Stromal cell of bone marrow (primary cell): Measurements from ENCODE around the gene YPEL1.
"Not testable (repeated sequence)": the region's sequence is repeated elsewhere in the genome, so short reads cannot be mapped to it uniquely, and the experiment has no call there.

Experiments used
- DNase-seq: peaks from one replicate; pipeline ENCODE4 v3.0.0-alpha.2; 2012; ENCODE audit warnings: low read depth

Gene YPEL1

DNA sequence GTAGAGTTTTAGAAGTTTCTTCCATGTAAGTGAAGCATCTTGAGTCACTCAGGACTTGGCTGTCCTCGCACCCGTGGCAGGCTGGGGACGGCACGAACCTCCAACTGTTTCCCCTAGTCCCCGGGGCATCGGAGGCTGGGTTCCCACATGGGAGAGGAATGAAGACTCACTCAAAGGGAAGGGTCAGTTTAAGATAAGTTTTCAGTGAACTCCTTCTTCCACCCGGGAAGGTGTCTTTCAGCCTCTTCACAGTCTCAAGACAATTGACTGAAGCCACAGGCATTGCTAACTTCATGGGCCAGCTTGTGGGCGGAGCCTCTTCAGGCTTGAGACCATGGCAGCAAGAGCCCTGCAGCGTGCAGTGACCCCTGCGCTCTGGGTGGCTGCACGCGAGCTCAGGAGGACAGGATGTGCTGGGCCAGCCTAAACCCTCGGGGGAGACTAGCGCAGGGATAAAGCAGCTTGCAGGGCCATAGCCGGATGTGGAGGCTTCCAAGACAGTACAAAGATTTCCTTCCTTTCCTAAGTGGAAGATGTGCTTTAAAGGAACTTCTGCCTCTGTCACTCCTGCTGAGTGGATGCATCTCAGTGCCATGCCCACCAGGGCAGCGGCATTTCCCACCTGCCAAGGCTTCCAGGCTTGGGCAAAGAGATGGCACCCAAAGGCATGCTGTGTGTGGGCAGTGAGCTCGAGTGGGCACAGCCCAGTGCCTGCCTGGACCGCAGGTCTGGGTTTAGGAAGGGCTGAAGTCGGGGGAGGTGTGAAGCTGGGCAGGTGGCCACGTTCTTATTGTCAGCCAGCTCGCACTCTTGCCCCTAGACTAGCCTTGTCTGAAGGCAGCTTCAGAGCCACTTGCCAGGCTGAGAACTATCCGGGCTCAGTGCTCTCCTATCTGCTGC is 36.9 kb downstream of the YPEL1 start:
- no peak for DNase-seq

DNA sequence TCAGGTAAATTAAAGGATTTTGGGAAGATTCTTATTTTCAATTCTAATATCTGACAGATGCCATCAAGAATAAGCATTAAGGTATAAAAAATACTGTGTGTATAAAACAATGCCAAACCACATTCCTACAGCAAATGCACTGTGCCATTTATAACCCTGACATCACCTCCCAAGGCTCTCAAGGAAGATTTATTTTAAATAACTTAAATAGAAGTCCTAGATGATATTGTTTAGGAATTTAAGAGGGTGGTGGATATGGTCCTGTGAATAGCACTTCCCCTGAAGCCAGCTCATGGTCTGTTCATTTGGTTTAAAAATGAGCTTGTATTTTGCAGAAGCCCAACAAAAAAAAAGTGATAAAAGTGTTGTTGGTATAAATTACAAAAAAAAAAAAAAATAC is 37.7 kb downstream of the YPEL1 start:
- DNase-seq, result no peak

DNA sequence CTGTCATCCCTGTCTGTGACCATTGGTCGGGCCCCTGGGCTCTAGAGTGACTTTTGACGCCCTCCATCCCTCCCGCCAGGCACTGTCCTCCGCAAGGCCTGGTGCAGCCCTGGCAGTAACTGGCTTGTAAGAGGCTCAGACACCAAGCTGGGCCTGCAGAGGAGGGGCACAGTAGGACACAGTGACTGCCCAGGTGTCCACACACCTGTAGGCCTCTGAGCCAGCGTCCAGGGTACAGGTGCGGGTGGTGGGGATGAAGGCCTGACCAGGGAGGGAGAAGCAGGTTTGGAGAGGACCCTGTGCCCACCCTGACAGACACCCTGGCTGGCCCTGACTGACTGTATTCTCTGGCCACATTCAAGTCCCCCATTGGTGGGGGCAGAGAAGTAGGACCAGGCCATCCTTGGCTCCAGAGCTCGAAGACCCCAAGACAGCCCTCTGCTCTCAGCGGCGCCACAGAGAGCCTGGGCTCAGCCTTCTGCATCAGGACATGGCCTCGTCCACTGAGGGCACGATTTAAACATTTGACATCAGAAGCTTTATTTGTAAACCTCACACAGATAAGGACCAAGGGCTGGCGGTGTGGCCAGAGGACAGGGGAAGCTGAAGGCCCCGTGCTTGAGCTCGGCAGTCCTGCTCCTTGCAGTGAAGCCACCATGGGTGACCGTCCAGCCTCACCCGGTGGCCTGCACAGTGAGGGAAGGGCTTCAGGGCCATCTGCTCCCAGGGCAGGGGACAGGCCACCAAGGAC is 38.4 kb downstream of the YPEL1 start:
- no peak for DNase-seq

DNA sequence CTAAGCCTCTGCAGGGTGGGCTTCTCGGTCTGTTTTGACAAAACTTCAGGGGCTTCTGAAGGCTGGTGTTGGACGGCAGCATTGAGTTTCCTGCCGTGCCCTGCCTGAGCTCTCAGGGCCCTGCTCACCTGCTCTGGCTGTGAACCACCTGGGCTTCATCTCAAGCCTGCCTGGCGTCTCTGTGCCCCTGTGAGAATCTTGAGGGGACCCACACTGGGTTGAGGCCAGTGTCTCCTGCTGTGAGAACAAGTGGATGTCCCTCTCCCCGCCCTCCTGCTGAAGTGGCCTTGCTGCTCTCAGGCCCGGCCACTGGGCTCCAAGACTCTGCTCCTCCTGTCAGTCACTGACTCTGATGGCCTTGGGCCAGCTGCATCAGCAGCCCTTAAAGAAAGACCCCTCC is 39.5 kb downstream of the YPEL1 start:
- DNase-seq, result no peak

DNA sequence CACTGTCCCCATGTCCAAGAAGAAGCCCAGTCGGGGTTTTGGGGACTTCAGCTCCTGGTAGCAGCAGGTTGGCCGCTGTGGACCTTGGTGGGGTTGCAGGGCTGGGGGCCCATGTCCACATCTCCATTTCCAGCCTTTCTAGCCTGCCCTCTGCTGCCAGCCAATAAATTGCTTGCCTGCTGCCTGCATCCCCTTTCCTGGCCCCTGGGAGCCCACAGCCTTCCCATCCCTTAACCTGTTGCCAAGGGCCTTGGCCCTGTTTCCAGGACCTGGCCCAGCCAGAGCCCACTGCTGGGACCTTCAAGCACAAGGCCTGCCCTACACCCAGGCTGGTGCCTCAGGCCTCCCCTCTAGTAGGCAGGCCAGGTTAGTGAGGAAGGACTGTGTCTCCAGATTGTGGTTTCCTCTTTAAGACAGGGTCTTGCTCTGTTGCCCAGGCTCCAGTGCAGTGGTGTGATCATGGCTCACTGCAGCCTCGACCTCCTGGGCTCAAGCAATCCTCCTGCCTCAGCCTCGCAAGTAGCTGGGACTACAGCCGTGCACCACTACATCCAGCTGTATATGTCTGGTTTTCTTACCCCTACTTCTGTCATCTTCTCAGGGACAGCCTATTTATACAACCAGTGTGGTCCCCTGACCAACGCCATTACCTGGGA is 40.0 kb downstream of the YPEL1 start:
- DNase-seq, result no peak

DNA sequence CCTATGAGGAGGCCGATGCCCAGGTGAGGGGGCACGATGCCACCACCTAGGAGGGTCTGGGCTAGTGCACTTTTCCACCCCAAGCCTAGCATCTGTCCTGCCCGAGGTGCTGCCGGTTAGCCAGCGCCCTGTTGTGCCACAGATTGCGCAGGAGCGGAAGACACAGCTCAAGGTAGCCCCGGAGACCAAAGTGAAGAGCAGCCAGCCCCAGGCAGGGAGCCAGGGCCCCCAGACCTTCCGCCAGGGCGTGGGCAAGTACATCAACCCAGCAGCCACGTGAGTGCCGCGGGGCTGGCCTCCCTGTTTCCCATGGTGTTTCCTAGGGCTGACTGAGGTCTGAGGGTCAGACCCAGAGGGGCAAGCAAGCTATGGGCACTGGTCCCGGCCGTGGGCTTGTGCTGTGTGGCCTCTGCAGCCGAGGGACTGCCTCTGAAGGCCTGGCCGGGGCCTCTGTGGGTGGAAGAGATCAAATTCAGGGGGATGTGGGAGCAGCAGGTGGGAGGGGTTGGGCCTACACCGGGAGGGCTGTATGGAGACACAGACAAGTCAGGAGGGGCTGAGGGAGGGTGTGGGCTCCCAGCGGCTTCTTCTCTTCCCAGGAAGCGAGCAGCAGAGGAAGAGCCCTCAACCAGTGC is 40.7 kb downstream of the YPEL1 start:
- DNase-seq, result no peak

DNA sequence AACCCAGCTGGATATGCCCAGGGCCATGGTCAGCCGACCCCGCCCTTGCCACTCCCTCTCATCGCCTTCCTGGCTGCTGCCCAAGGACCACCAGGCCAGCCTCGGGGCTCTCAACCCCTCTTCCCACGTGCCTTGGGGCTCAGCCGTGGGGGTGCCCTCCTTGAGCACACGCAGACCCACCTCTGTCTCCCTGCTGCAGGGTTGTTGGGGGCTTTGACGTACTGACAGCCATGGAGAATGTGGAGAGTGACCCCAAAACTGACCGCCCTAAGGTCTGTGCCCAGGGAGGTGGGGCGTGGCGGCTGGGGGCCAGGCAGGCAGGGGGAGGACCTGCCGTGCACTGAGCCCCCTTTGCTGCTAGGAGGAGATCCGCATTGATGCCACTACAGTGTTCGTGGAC is 41.2 kb downstream of the YPEL1 start:
- DNase-seq, result no peak

DNA sequence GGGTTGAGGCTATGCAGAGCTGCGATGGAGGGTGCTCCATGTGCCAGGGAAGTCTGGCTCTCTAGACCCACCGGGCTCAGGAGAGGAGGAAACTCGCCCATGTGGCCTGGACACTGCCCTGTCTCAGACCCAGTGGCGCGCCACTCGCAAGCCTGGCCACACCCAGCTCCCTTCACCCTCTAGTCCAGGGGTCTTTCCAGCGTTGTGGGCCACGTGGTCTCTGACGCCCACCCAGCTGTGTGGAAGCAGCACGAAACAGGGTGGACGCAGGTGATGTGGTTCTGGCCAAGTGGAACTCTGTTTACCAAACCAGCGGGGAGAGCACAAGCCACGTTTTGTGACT is 41.6 kb downstream of the YPEL1 start:
- DNase-seq, result no peak

DNA sequence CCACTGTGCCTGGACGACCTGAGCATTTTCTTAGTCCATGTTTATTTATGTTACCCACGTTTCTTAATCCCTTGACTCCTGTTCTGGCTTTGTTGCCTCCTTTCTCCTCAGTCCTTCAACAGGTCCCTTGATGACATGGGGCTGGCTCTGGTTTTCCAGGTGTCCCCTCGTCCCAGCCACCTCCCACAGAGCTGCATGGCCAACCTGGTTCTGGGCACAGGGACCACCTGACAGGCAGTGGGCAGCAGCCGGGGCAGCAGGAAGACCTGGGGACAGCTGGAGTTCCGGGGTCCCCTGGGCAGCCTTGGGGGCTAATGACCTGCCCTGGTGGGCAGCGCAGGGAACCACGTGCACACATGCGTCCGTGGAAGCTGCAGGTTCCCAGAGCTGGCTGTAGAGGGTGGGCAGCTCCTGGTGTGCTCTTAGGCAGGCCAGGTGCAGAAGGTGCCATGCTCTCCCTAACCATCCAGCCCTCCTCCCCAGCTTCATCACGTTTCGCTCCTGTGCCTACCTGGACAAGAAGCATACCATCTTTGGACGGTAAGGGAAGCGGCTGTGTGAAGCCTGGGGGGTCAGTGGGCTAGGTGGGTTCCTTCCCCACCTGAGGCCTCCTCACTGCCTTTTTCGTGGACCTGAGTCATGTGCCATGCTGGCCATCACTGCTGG is 42.1 kb downstream of the YPEL1 start:
- DNase-seq, result no peak

DNA sequence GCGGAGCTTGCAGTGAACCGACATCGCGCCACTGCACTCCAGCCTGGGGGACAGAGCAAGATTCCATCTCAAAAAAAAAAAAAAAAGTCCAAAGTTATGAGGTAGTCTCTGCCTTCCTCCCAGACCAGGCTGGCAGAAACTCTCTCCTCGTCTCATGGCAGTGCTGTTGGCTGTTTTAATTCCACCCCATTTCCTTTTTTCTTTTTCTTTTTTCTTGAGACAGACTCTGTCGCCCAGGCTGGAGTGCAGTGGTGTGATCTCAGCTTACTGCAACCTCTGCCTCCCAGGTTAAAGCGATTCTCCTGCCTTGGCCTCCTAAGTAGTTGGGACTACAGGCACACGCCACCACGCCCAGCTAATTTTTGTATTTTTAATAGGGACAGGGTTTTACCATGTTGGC is 42.7 kb downstream of the YPEL1 start:
- DNase-seq, result not testable (repeated sequence)

DNA sequence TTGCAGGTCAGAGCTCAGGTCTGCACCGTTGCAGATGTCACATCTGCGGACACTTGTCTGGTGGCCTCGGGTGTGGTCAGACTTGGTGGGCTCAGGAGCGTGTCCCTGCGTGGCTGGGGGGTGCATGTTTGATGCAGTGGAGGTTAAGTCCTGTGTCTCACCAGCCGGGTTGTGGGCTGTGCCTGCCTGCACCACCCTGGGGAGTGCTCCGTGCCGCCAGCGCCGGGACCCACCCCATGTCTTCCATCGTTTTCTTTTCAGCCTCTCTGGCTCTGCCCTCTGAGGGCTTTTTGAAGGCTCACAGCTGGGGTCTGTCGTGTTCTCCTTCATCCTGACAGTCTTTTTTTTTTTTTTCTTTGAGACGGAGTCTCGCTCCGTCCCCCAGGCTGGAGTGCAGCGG is 43.8 kb downstream of the YPEL1 start:
- no peak for DNase-seq

DNA sequence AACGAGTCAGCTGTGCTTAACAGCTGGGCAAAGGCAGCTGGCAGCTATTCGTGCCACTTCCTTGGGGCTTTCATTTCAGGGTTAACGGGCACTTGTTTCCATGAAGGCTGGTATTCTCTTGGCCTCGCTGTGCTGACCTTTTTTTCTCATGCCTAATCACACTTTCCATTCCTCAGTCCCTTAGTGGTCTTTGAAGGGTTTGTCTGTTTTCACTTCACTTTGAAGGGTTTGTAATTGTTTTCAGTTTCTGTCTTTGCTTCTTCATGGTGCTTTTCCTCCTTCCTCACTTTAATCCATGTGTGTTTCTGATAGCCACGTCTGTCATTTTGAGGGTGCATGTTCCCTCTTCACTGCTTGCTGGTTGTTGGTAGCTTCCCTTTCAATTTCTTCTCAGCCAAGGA is 45.2 kb downstream of the YPEL1 start:
- no peak for DNase-seq

DNA sequence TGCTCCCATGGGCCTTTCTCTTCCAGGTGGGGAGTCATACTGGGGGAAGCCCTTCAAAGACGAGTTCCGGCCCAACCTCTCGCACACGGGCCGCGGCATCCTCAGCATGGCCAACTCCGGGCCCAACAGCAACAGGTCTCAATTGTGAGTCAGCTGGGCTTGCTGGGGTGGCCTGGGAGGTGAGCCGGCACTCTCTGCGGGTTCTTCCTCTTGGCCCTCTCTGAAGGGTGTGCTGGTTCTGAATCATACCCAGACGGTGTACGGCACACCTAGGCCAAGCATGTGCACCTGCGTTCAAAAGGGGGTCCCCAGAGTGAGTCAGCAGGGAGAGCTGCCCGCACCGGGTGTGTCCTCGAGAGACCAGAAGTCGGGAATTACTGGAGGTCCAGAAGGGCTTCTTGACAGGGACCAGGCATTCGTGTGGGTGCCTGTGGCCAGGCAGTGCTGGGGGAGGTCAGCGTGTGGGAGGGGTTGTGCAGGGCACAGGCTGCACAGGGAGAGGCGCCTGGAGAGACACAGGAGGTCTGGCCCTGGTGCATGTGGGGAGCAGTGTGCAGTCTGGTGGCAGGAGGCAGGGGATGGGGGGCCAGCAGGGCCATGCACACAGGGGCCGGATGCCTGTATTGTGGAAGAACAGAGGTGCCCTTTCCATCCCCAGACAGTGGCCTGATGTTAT is 46.8 kb downstream of the YPEL1 start:
- no peak for DNase-seq

DNA sequence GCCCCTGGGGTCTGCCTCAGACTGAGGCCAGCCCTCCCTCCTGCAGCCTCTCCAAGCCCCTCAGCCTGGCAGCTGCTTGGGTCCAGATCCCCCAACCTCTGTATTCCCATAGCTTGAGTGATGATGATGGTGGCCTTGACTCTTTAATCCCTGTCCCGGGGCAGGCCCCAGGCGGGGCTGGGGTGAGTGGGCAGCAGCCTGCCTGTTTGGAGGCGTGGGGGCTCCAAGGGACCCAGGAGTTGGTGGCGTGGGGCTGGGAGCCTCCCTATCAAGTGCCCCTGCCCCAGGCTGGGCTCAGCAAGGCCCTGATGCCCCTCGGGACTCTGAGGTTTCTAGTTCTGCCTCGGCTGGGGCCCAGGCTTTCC is 47.3 kb downstream of the YPEL1 start:
- no peak for DNase-seq

DNA sequence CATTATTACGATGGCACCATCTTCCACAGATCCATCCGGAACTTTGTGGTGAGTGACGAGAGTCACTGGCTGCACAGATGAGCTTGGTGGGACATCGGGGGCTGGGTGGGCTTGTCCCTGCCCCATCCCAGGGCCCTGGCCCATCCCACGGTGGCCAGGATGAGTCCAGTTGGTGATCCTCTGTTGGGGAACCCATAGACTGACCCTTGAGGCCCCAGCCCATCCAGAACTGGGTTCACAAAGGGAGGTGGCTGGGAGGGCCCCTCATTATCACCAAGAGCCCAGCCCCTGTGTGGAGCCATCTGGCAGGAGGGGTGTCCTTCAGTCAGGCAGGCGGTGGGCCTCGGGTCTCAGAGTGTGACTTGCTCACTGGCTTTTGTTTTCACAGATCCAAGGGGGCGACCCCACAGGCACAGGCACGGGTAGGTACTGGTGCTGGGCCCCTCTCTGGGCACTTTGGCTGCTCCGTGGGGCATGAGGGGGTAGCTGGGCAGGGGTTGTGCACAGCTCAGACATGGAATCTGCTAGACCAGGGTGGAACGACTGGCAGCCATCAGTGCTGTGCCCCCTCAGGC is 47.8 kb downstream of the YPEL1 start:
- DNase-seq, result no peak

DNA sequence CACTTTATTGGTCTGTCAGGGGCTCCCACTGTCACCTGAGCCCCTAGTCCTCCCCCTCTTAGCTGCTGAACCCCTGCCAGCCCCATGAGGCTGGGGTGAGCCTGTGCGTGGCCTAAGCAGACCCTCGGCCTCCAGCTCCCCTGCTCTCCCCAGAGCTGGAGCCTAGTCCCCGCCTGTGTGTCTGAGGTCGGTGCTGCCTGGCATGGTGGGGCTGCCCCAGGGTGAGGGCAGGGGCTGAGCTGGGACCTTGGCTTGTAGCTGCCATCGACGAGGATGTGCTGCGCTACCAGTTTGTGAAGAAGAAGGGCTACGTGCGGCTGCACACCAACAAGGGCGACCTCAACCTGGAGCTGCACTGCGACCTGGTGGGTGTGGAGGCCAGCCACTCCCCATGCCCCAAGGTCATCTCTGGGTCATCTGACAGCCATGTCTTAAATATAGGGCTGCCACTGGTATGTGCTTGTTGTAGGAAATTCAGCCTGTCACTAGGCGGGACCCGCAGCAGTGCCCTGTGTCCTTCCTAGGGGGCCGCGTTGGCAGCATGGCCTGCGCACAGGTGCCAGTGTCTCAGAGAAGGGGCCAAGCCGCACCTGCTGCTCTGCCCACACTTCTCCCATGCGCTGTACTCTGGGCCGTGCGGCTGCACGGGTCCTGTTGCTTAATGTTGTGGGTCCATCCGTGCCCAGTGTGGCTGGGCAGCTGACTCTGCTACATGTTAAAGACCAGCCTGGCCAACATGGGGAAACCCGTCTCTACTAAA is 48.8 kb downstream of the YPEL1 start:
- DNase-seq, result no peak

DNA sequence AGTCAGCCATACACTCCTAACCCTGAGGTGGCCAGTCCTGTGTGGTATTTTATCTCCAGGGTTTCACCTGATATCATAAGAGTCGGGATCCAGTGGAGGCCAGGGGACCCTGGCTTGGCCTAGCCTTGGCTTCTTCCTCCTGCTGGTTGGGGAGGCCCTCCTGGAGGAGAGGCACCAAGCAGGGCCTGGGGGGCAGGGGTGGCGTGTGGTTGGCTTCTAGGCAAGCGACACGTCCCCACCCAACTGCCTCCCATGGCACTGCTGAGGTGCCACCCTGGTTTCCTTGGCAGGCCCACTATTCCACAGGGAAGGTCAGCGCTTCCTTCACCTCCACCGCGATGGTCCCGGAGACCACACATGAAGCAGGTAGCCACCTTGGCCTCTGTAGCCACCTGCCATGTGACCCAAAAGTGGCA is 49.4 kb downstream of the YPEL1 start:
- no peak for DNase-seq

DNA sequence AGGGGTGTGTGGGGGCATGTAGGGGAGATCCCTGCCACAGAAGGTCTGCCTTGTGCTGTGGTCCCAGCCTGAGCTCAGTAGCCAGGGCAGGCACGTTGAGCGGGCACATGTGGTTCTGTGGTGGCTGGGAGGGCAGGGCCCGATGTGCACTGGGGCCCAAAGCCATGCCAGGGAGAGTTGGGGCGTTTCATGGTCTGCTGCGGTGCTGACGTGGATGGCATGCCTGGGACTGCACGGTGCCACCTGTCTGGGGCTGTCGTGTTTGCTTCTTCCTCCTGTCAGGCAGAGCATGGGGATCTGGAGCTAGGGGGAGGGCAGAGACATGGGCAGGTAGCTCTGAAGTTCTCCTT is 50.5 kb downstream of the YPEL1 start:
- no peak for DNase-seq

DNA sequence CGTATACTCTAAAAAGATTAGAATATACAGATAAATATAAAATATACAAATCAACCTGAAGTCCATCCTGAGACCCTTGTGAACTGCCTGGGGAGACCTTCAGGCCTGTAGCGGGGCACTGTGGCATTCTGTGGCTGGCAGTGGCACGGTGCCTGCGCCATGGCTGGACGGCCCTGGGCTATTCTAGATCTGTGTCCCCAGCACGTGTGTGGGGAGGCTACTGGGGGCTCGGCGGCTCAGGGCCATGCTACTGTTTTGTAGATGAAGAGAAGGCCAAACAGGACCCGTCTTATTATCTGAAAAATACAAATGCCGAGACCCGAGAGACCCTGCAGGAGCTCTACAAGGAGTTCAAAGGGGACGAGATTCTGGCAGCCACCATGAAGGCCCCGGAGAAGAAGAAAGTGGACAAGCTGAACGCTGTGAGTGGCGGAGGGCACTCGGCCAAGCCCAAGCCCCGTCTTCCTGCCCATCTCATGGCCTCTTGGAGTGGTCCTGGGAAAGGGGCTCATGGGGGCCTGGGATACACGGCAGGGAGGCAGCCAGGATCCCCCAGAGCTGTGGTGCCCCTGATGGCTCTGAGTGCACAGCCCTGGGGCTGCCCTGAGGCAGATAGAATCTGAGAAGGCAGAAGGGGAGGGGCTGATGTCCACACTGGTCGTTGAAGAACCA is 51.0 kb downstream of the YPEL1 start:
- no peak for DNase-seq

DNA sequence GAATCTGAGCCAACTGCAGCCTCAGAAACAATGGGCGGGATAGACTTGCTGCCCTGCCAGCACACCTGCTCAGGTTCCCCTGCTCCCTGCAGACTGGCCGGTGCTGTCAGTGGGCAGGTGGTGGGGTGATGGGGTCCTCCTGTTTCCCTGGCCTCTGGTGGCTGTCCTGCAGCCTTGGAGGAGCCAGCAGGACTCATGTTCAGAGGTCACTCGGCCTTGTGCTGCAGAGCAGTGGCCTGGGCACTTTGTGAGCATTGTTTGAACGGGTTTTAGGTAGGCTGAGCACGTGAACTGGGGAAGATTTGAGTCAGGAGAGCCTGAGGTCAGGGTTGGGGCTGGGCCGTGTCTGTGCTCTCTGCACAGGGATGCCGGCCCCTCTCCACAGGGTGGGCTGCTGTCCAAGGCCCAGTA is 52.2 kb downstream of the YPEL1 start:
- DNase-seq, result no peak
